Thyroid gland (tissue), 4 donors: Measurements from ENCODE around the gene PDIK1L. TPM values are rescaled to one million over a fixed set of nuclear protein-coding genes. Genes with fewer than 3 reads are reported as not detected.

Experiments
- DNase-seq, 2 donors: peaks; one replicate each; pipeline ENCODE4 v3.0.0-alpha.2; 2019
- H3K27ac ChIP-seq, 3 donors: fragments of 200-600 bp; sonication (generic); 1 replicate in 2 of 3; 2 replicates in 1 of 3; pipeline ENCODE4 v1.5.1; 2016 to 2019; ENCODE audit warnings: mild to moderate bottlenecking in 1 of 3, moderate library complexity in 1 of 3
- H3K27me3 ChIP-seq: fragments of 200-600 bp; sonication (generic); one replicate; pipeline ENCODE4 v1.5.1; 2019
- H3K36me3 ChIP-seq, 2 donors: fragments of 200-600 bp; sonication (generic); one replicate each; pipeline ENCODE4 v1.5.1; 2016 to 2019
- H3K4me1 ChIP-seq, 2 donors: fragments of 200-600 bp; sonication (generic); one replicate each; pipeline ENCODE4 v1.5.1; 2017 to 2019
- H3K4me3 ChIP-seq, 3 donors: fragments of 200-600 bp; sonication (generic); replicated peaks in 1 of 3; 1 replicate in 2 of 3; 2 replicates in 1 of 3; pipeline ENCODE4 v1.5.1; 2016; ENCODE audit warnings: mild to moderate bottlenecking in 1 of 3
- H3K9me3 ChIP-seq: fragments of 200-600 bp; sonication (generic); one replicate; pipeline ENCODE4 v1.5.1; 2017
- POLR2A ChIP-seq, 2 donors: fragments of 450-650 bp; IDR thresholded peaks; one replicate each; pipeline ENCODE4 v1.6.1; 2017; ENCODE audit warnings: antibody characterized with exemption in 2 of 2, mild to moderate bottlenecking in 2 of 2, moderate library complexity in 1 of 2
- WGBS, 2 donors: methylation state at CpG; one replicate each; pipeline ENCODE4 v1.1.5; 2017; 5-methylcytosine and 5-hydroxymethylcytosine counted together
- intact Hi-C: fragments of 100-400 bp; cut with DNase I; formaldehyde crosslinking; loops from one replicate; pipeline ENCODE4 v1.15.1; 2023
- total RNA-seq, 4 donors: library from RNA; depleted of rRNA; stranded (reverse); fragments of >200 nt; gene quantifications; one replicate each; pipeline ENCODE4 v1.2.3, GENCODE V29; 2016
- TF ChIP-seq, protein P1 (sequence below), 6 experiments: fragments of 200-600 bp in 3 of 6; fragments of 450-650 bp in 3 of 6; sonication (generic) in 3 of 6; IDR thresholded peaks; one replicate each; pipeline ENCODE4 v1.5.1; 2016 to 2019; ENCODE audit warnings: antibody characterized with exemption in 6 of 6, mild to moderate bottlenecking in 2 of 6, inconsistent platforms in 1 of 6, moderate library complexity in 1 of 6

PDIK1L gene
- total RNA-seq, 4 donors from 2014 or later = 24.2 to 39.0 (median 25.5) TPM

DNA sequence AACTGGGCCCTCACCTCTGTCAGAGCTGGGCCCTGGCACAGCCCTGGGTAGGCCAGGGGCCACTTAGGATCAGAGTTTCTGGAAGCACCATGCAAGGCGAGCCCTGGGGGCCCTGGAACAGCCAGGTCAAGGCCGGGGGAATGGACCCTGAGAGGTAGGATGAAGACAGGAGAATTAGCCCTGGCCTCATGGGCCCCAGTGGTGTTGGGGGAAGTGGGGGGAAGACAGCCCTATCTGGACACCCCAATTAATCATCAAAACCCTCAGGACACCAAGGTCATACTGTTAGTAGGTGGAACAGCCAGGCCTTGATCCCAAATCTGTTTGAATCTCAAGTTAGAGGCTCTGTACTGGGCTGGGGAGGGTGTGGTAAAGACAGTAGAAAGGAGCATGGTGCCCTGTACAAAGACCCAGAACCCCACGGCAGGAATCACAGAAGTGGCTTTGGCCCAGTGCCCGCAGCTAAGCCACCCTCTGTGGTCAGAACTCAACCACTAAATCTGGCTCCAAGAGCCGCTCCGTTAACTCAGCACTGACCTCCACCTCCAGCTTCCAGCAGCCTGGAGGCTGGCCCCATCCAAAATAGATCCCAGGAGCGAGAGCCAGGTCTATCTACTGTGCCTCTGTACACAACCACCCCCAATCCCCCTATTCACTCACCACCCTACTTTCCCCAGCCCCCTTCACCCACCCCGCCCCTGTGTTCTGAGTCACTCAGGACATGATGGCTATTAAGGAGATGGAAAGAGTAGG lies 30.2 kb upstream of the PDIK1L start:
- Histone ChIP-seq H3K27ac (no peak overlapping the region), H3K36me3 (no peaks in the 10 kb centered on the region), H3K9me3 (no peaks in the 10 kb centered on the region), H3K27me3 (no peaks in the 10 kb centered on the region), H3K4me3 (no peak overlapping the region), H3K4me1 (peaks cover 7 to 11% of the 10 kb centered on the region in 2 donors)
- WGBS, 2 donors = 80 to 82% methylated on average over 8 of the region's 8 CpGs
- intact Hi-C loops = no loop called here
- no peak for TF ChIP-seq POLR2A (IDR thresholded peaks at IDR 0.05)
- TF ChIP-seq, protein P1, sequence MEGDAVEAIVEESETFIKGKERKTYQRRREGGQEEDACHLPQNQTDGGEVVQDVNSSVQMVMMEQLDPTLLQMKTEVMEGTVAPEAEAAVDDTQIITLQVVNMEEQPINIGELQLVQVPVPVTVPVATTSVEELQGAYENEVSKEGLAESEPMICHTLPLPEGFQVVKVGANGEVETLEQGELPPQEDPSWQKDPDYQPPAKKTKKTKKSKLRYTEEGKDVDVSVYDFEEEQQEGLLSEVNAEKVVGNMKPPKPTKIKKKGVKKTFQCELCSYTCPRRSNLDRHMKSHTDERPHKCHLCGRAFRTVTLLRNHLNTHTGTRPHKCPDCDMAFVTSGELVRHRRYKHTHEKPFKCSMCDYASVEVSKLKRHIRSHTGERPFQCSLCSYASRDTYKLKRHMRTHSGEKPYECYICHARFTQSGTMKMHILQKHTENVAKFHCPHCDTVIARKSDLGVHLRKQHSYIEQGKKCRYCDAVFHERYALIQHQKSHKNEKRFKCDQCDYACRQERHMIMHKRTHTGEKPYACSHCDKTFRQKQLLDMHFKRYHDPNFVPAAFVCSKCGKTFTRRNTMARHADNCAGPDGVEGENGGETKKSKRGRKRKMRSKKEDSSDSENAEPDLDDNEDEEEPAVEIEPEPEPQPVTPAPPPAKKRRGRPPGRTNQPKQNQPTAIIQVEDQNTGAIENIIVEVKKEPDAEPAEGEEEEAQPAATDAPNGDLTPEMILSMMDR (IDR thresholded peaks at IDR 0.05) = no peak
- peak; percentile 22 to 24 for DNase-seq

- intact Hi-C loops = no loop called here
- no peak overlapping the region for H3K27ac ChIP-seq
- H3K4me3 ChIP-seq = no peak overlapping the region
- no peak for TF ChIP-seq POLR2A (IDR thresholded peaks at IDR 0.05)
- TF ChIP-seq, protein P1 (IDR thresholded peaks at IDR 0.05) = no peak
- peaks cover 7 to 11% of the 10 kb centered on the region in 2 donors for H3K4me1 ChIP-seq
- H3K36me3 ChIP-seq = no peaks in the 10 kb centered on the region
- 85 to 94% methylated on average over 3 of the region's 3 CpGs for WGBS, 2 donors
- no peaks in the 10 kb centered on the region for H3K27me3 ChIP-seq
- no peak for DNase-seq
- no peaks in the 10 kb centered on the region for H3K9me3 ChIP-seq
Measured at GRCh38 chr1:26082020-26082350, 29.6 kb upstream of the PDIK1L start.

DNA sequence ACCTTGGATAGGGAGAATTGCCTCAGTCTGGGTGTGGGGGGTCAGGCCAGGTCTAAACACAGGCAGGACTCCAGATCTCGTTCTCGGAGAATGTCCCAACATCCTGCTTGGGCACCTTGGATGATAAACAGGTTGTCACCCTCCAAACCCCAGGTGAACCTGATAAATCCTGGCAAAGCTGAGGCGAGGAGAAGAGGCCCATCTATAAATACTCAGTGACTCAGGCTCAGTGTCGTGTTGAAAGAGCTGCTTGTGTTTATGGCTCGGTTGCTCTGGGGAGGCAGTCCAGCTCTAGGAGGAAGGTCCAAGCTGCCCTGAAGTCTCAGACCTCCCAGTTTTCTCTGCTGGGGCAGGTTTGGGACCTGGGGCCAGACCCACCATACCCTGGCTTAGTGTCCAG lies 28.4 kb upstream of the PDIK1L start:
- Histone ChIP-seq H3K27me3 (no peaks in the 10 kb centered on the region), H3K27ac (no peak overlapping the region), H3K36me3 (no peaks in the 10 kb centered on the region), H3K9me3 (no peaks in the 10 kb centered on the region), H3K4me3 (no peak overlapping the region), H3K4me1 (peaks cover 7 to 10% of the 10 kb centered on the region in 2 donors)
- 62 to 71% methylated on average over 5 of the region's 5 CpGs for WGBS, 2 donors
- intact Hi-C loops = no loop called here
- no peak for DNase-seq
- no peak for TF ChIP-seq POLR2A (IDR thresholded peaks at IDR 0.05)
- TF ChIP-seq, protein P1 (IDR thresholded peaks at IDR 0.05) = no peak

GRCh38 chr1:26084091-26084561 lies 27.5 kb upstream of the PDIK1L start:
- DNase-seq = peak; percentile 72 to 75
- Histone ChIP-seq H3K9me3 (no peaks in the 10 kb centered on the region), H3K4me3 (no peak overlapping the region), H3K27ac (no peak overlapping the region), H3K27me3 (no peaks in the 10 kb centered on the region), H3K4me1 (peaks cover 0 to 4% of the 10 kb centered on the region in 2 donors), H3K36me3 (no peaks in the 10 kb centered on the region)
- 39 to 45% methylated on average over 2 of the region's 2 CpGs for WGBS, 2 donors
- intact Hi-C loops = no loop called here
- TF ChIP-seq, protein P1 (IDR thresholded peaks at IDR 0.05) = no peak
- no peak for TF ChIP-seq POLR2A (IDR thresholded peaks at IDR 0.05)

DNA sequence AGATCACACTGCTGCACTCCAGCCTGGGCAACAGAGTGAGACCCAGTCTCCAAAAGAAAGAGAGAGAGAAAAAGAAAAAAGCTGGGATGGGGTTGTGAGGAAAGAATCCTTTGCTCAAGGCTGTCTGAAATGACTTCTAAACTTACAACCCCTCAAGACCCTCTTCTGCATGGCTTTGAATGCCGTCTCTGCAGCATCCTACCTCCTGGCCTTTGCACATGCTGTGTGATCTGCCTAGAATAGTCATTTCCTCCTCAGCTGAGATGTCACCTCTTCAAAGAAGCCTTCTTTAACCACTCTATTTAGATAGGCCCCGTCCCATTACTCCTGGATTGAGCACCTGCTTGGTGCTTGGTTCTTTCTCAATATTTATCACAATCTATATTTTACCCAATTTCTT lies 26.8 kb upstream of the PDIK1L start:
- Histone ChIP-seq H3K27me3 (no peaks in the 10 kb centered on the region), H3K4me1 (peaks cover 0 to 4% of the 10 kb centered on the region in 2 donors), H3K9me3 (no peaks in the 10 kb centered on the region), H3K36me3 (no peaks in the 10 kb centered on the region), H3K4me3 (no peak overlapping the region), H3K27ac (no peak overlapping the region)
- intact Hi-C loops = no loop called here
- no peak for DNase-seq
- WGBS, 2 donors = 83 to 92% methylated on average over 2 of the region's 2 CpGs
- TF ChIP-seq, protein P1 (IDR thresholded peaks at IDR 0.05) = no peak
- no peak for TF ChIP-seq POLR2A (IDR thresholded peaks at IDR 0.05)
